GM10847 (cell line): Measurements from ENCODE around the gene TTYH1.

Experiments used
- POLR2A ChIP-seq: IDR thresholded peaks from 2 replicates; pipeline ENCODE4 v1.6.1; 2011; ENCODE audit not compliant: insufficient read length; ENCODE audit errors: extremely low read depth

TTYH1 gene

GRCh38 chr19:54420383-54421168, 5.3 kb downstream of the TTYH1 start:
- no peak for TF ChIP-seq POLR2A

DNA sequence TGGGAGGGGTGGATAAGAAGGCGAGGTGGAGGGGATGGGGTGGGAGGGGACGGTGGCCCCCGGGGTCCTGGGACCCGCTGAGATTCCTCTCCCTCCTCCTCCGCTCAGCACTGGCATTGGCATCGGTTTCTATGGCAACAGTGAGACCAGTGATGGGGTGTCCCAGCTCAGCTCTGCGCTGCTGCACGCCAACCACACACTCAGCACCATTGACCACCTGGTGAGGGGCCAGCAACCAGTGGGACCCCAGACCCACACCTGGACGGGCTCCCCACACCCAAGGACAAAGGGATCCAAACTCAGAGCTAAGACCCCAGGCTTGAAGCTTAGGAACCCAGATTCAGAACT, 5.9 kb downstream of the TTYH1 start:
- no peak for TF ChIP-seq POLR2A

GRCh38 chr19:54421521-54421920, 6.3 kb downstream of the TTYH1 start:
- TF ChIP-seq POLR2A = no peak

GRCh38 chr19:54422136-54422535, 6.9 kb downstream of the TTYH1 start:
- no peak for TF ChIP-seq POLR2A

DNA sequence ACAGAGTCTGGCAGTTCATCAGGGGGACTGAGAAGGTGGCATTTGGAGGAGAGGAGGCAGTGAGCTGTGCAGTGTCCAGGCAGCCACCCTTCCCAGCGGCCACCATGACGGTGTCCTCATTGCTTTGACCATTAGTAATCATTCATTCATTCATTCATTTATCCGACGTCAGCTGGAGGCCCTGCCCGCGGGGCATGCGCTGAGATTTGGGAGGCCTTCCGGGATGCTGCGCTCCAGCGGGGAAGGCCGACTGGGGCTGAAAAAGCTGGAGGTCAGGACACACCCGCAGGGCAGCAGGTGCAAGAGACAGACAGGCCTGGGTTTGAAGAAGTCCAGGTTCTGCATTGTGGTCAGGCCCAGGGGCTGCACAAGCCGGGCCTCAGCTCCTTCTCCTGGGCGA, 8.9 kb downstream of the TTYH1 start:
- no peak for TF ChIP-seq POLR2A

GRCh38 chr19:54424660-54425381, 9.6 kb downstream of the TTYH1 start:
- TF ChIP-seq POLR2A = no peak

DNA sequence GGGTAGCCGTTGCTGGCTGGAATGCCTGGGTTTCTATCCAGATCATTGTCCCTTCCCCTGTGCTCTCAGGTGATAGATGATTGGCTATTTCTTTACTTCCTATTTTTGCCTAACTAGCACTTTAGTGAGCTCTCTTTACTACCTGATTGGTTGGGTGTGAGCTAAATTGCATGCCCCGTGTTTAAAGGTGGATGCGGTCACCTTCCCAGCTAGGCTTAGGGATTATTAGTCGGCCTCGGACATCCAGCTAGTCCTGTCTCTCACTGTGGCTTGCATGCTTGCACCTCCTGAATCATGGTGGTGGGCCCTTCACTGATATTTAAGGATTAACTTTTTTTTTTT, 10.1 kb downstream of the TTYH1 start:
- TF ChIP-seq POLR2A = no peak

GRCh38 chr19:54426291-54426931, 11.1 kb downstream of the TTYH1 start:
- no peak for TF ChIP-seq POLR2A

DNA sequence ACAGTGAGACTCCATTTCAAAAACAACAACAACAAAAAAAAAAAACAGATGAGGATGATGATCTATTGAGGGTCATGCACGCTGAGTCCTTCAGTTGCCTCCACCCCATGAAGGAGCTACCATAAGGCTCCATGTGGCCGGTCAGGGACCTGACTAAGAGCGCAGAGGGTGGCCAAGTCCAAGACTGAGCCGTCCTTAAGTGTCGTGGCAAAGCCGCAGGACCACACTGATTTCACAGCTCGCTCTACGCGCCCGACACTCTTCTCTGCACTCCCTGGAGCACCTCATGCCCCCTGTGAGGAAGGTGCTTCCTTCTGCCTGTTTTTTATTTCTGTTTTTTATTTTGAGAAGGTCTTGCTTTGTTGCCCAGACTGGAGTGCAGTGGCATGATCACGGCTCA, 12.3 kb downstream of the TTYH1 start:
- TF ChIP-seq POLR2A = no peak

- TF ChIP-seq POLR2A = no peak
Measured at GRCh38 chr19:54428323-54429175, 13.3 kb downstream of the TTYH1 start.

DNA sequence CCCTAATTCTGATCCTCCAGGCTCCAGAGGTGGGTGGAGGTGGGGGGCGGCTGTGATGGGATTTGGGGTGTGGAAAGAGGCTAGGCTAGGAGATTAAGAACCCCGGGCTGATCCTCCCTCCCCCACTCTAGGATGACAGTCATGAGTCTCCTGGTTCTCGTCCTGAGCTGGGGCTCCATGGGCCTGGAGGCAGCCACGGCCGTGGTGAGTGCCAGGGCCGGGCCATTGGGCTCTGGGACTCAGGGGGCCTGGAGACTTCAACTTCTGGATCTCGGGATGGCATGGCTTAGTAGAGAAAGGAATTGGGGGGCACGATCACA, 13.9 kb downstream of the TTYH1 start:
- TF ChIP-seq POLR2A = no peak

DNA sequence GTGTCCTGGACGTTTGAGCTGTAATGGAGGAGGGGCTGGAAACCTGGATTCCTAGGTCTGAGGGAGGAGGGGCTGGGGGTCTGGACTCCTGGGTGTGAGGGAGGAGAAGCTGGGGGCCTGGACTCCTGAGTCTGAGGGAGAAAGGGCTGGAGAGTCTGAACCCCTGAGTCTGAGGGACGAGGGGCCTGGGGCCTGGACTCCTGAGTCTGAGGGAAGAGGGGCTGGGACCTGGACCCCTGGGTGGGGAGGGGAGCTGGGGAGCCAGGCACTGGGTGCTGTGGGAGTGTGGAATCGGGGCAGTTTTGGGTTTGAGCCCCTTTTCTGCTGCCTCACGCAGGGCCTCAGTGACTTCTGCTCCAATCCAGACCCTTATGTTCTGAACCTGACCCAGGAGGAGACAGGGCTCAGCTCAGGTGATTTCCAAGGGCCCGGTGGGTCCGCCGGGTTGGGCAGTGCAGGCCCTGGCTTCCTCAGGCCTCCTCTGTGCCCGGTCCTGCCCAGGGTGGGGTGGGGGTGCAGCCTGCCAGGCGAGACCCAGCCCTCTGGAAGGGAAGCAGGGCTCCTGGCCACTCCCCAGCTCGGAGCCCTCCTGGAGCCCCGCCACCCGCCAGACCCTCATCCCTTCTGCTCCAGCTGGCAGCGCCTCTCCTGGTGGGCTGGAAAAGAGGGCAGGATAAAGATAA, 14.4 kb downstream of the TTYH1 start:
- no peak for TF ChIP-seq POLR2A

DNA sequence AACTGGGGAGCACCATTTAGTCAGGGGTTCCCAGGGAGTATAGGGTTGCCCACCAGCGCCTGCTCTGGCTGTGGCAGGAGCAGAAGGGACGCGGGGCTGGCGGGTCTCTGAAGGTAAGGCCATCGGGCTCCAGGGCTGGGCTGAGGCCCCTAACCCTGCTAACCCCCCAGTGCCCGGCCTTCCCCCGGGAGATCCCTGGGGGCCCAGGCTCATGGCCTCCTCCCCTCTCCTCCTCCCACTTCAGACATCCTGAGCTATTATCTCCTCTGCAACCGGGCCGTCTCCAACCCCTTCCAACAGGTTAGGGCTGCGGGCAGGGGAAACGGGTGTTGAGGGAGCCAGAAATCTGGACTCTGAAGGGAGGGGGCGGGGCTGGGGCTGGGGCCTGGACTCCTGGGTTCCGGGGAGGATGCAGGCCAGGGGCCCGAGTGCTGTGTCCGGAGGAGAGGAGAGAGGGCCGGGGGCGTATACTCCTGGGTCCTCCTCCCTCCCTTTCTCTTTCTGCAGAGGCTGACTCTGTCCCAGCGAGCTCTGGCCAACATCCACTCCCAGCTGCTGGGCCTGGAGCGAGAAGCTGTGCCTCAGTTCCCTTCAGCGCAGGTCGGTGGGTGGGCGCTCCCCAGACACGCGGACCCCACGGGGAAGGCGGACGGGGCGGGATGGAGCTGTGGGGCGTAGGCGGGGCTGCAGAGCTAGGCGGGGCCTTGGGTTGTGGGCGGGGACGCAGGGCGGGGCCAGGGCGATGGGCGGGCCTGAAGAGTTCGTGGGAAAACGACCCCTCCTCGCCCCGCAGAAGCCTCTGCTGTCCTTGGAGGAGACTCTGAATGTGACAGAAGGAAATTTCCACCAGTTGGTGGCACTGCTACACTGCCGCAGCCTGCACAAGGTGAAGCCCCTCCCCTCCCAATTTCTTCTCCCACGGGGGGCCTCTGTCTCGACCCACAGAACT, 15.3 kb downstream of the TTYH1 start:
- no peak for TF ChIP-seq POLR2A

- no peak for TF ChIP-seq POLR2A
Measured at GRCh38 chr19:54431255-54431838, 16.1 kb downstream of the TTYH1 start.
